A204.1 (cell line): ENCODE results near the gene DNTTIP2.
"Not testable (repeated sequence)": the region's sequence is repeated elsewhere in the genome, so short reads cannot be mapped to it uniquely, and the experiment has no call there.

ENCODE experiments used
- FAIRE-seq: peaks from 2 replicates; lab custom pipeline; 2012; peaks lifted over from hg19 to GRCh38; lab: Jason Lieb, UNC

The DNTTIP2 gene

GRCh38 chr1:93878889-93879586, at the start of gene DNTTIP2:
DNTTIP2 (minus strand) TSS chr1:93879206; CDS start chr1:93879148, 58 bp downstream.
- peak; percentile 46 for FAIRE-seq

GRCh38 chr1:93925206-93925605, 46.2 kb upstream of the DNTTIP2 start:
- FAIRE-seq: no peak

- no peak for FAIRE-seq
Measured at GRCh38 chr1:93919780-93920179, 40.8 kb upstream of the DNTTIP2 start.

- FAIRE-seq: no peak
Measured at GRCh38 chr1:93917302-93917701, 38.3 kb upstream of the DNTTIP2 start.

DNA sequence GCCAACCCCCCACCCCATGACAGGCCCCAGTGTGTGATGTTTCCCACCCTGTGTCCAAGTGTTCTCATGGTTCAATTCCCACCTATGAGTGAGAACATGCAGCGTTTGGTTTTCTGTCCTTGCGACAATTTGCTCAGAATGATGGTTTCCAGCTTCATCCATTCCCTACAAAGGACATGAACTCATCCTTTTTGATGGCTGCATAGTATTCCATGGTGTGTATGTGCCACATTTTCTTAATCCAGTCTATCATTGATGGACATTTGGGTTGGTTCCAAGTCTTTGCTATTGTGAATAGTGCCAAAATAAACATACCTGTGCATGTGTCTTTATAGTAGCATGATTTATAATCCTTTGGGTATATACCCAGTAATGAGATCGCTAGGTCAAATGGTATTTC, 31.9 kb upstream of the DNTTIP2 start:
- not testable (repeated sequence) for FAIRE-seq

DNA sequence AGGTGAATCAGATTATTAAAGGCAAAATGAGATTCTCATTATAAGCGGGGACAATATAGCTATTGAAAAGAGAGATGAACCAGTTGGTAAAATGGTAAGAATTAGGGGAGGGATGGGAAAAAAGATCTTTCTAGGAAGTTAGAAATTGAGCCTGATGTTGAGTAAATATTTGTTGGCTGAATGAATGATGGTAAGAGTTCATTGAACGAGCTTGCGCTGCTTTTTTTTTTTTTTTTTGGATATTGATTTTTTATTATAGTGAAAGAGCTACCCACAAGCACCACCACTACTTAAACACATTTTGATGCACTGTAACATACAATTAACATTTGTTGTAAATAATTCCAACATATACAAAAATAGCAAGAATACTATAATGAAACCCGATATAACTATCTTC, 31.3 kb upstream of the DNTTIP2 start:
- FAIRE-seq: no peak

- FAIRE-seq: no peak
Measured at GRCh38 chr1:93909146-93910050, 30.4 kb upstream of the DNTTIP2 start, which contains the start of gene GCLM. GCLM (minus strand) TSS chr1:93909430; CDS start chr1:93909163, 267 bp downstream.

DNA sequence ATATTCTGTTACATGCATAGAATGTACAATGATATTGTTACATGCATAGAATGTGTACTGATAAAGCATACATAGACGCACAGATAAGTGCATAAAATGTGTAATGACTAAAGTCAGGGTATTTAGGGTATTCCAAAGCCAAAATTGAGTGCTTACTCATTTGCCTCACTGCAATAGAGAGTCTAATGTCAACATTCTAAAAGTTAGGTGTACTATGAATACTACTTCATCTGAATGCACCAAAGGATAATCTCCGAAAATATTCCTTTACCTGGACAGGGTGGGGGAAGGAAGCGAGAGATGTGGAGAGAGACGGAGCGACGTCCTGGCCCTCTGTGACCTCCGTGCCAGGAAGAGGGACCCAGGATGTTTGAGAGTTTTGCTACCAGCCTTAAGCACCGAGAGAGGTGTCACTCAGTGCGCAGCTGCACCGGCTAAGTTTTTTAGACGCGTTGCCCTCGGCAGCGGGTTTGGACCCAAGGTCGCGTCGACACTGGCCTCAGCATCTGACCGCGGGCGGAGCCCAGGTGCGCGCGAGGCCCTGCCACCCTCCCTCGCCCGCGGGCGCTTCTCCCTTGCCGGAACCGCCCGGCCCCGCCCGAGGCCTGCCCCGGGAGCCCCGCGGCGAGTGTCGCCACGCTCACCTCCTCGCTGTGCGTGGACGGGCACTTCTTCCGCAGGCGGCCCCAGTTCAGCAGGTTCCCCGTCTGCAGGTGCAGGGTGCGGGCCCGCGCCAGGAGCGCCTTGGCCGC, 29.6 kb upstream of the DNTTIP2 start:
- FAIRE-seq: no peak

- FAIRE-seq: no peak
Measured at GRCh38 chr1:93907718-93908117, 28.7 kb upstream of the DNTTIP2 start.

- no peak for FAIRE-seq
Measured at GRCh38 chr1:93906480-93906879, 27.5 kb upstream of the DNTTIP2 start.

DNA sequence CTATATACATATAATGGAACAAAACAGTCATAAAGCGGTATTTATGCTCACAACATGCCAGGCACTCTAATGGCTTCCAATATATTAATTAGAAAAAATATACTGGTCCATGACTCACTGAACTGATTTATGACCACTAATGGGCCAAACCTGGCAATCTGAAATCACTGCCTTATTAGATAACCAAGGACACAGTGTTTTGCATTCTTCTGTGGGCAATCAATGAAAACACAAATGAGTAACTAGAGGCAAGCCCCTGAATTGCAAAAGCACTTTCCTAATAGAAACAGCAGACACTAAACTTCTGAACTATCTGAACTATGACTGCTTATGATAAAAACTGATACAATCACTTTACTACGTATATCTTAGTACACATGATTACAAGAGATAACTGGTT, 26.7 kb upstream of the DNTTIP2 start:
- no peak for FAIRE-seq

GRCh38 chr1:93905051-93905450, 26.0 kb upstream of the DNTTIP2 start:
- no peak for FAIRE-seq

DNA sequence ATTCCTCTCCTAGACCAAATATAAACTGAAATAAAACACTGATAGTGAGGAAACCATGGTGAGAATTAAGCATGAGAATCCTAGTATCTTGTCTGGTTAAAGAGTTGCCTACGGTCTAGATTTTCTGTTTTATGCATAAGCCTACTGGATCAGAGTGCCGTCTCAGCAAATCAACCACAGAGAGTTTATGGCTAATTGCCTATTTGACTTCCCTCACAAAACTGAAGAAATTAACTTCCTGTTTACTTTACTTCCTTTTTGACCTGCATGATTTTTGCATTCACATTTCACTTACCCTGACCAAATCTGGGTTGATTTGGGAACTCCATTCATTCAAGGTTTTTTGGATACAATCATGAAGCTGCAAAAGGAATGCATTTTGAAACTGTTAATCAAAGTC, 25.2 kb upstream of the DNTTIP2 start:
- FAIRE-seq: no peak

DNA sequence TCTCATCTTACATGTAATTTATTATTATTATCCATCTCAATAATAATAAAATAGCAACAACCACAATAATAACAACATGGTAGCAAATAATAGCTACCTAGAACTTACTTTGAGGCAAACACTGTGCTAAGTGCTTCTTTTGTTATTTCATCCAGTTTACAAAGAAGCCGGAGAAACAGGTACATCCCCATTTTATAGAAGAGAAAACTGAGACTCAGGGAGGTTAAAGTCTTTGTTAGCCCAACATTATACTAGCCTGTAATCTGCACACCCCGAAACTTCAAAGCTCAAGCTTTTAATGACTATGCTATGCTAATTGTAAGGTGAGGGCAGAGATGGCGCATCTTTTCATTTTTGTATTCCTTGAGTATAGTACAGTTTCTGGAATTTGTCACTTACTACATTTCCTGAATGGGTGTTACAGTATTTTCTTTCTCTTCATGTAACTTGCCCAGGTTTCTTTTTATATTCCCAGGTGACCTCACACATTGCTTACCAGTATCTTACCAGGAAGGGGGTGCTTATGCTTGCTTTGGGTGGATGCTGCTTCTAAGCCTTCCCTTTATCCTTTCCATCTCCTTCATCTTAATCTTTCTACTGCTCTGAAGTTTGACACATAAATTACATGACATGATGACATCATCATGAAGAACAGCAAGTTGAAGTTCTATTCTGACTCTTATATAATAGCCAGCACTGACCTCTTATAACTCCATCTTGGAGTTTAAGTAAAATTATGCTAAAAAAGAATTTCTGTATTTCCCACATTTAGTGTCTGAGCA, 21.9 kb upstream of the DNTTIP2 start:
- FAIRE-seq: no peak

DNA sequence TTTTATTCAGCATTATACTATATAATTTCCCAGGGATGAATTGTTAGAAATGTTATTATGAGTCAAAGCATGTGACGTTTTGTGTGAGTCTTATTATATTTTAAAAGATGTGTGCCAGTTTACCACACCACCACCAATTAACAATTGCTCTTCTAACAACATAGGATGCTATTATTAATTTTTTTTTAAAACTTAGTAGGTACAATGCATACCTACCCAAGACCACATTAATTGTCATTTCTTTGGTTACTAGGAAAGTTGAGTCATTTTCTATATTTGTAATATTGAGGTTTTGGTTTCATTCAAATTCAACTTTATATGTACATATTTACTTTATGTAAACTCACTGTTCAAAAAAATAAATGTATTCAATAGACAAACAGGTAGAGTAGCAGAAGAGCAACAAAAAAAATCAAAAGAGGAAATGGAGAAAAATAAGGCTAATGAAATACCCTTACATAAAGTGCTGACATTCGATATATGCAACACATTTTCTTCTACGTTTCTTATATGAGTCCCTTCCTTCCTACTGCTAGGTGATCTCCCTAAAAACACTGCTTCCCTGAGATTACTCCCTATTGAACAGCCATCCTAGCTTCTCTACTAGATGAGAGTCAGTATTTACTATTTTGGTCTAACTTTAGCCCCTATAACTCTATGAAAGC, 20.7 kb upstream of the DNTTIP2 start:
- FAIRE-seq: peak; percentile 25

DNA sequence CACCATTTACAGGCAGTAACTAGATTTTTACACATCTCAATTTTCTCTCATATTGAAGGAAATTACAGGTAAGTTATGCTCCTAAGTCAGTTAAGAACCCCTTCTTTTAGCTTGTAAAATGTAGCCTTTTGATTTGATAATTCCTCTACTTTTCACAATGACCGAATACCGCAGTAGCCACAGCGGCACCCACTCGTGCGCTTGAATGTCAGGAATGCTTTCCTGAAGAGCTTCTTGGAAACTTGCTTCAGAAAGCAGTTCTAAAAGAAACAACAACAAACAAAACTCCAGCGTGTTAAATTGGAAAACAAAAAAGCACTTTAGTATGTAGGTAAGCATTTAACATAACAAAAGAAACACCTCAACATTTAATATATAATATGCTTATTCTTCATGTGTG, 9.9 kb upstream of the DNTTIP2 start:
- FAIRE-seq: no peak

- no peak for FAIRE-seq
Measured at GRCh38 chr1:93882269-93882668, 3.3 kb upstream of the DNTTIP2 start.

DNA sequence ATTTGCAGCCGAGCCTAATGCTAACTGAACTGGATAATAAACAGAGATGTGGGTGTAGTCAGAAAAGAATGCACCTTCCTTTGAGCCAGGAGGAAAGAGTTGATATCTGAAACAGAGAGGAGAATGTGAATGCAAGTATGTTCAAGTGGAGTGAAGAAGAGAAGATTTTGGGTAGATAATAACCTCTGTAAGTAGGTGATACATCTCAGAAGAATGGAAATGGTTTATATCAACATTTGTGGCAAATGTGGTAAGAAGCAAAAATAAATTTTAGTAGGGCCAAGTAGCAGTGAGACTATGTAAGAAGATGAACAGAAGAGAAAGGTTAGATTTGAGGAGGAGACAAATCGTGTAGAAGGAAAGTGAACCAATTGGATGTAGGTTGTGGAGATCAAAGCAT, 1.7 kb upstream of the DNTTIP2 start:
- FAIRE-seq: no peak

DNA sequence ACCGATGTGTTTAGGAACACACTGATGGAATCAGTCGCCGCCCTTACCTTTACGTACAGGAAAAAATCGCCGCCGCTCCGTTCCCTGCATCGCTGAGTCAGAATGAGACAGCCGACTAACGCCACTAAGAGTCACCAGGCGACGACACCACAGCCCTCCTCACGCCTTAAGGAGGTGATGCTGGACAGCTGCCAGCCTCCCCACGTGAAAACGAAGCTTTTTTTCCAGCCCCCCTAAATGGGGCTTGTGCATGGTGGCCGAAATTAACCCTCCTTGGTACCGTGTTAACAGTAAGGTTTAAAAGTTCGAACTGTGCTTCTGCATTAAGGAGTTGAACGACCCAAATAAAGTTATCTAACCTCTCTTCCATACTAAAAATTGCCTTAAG, 511 bp downstream of the DNTTIP2 start:
- FAIRE-seq: no peak

GRCh38 chr1:93877529-93877928, 1.5 kb downstream of the DNTTIP2 start:
- no peak for FAIRE-seq

GRCh38 chr1:93876244-93876643, 2.8 kb downstream of the DNTTIP2 start:
- FAIRE-seq: no peak
